HCT116 (cell line): ENCODE measurements around the gene FMO2. TPM values are rescaled to one million over a fixed set of nuclear protein-coding genes. Genes with fewer than 3 reads are reported as not detected.

Experiments used
- ATAC-seq: fragments of 200-7000 bp; cut with Tn5 transposase; 2 replicates; pipeline ENCODE4 v1.9.1; 2020; ENCODE audit warnings: mild to moderate bottlenecking, moderate library complexity
- BruUV-seq: library from RNA; stranded (reverse); fragments of 400-500 nt; replicated peaks from 2 replicates; lab custom pipeline; 2021; lab: Mats Ljungman, UMichigan
- CTCF ChIA-PET: fragments of 300-600 bp; sonication (Branson Sonifier 250); formaldehyde crosslinking; loops from one replicate; lab custom pipeline; 2021; ENCODE audit warnings: antibody characterized with exemption; lab: Charles Lee
- POLR2A ChIA-PET: fragments of 300-600, 350-600 bp; sonication (Branson Sonifier 250); formaldehyde crosslinking; loops from one replicate; lab custom pipeline; 2021; ENCODE audit warnings: antibody characterized with exemption; lab: Charles Lee
- RAD21 ChIA-PET, 2 experiments: fragments of 300-600 bp; sonication (Branson Sonifier 250); formaldehyde crosslinking; loops; one replicate each; lab custom pipeline; 2023; ENCODE audit warnings: low total read pairs in 2 of 2; ENCODE audit not compliant: uncharacterized antibody in 2 of 2, unreplicated experiment in 2 of 2, low non-redundant PET in 1 of 2; lab: Charles Lee
- DNase-seq: peaks from one replicate; pipeline ENCODE4 v3.0.0-alpha.2; 2010; ENCODE audit warnings: low read depth, low spot score
- H2AFZ ChIP-seq: fragments of 200-600 bp; shearing (Covaris generic), sonication (generic); 2 replicates; pipeline ENCODE4 v1.6.1; 2017; ENCODE audit warnings: low read depth, mixed run types, mixed read lengths, antibody characterized with exemption, low read length; ENCODE audit not compliant: poor library complexity, severe bottlenecking
- H3K27ac ChIP-seq: 2 replicates; pipeline ENCODE4 v1.5.1; 2012; ENCODE audit warnings: low read depth, low read length
- H3K27me3 ChIP-seq: fragments of 200-600 bp; sonication (generic); 2 replicates; pipeline ENCODE4 v1.6.1; 2016; ENCODE audit warnings: mixed run types, low read length, mixed read lengths; ENCODE audit not compliant: insufficient read depth
- H3K36me3 ChIP-seq, 2 experiments: fragments of 200-500 bp in 1 of 2; fragments of 200-600 bp in 1 of 2; sonication (Bioruptor generic) in 1 of 2; sonication (generic) in 1 of 2; 2 replicates each; pipeline versions ENCODE4 v1.5.1 to v1.6.1; 2014 to 2016; ENCODE audit warnings: low read length in 2 of 2, inconsistent platforms in 1 of 2, mixed read lengths in 1 of 2, mixed run types in 1 of 2; ENCODE audit not compliant: insufficient read depth in 2 of 2, control insufficient read depth in 1 of 2
- H3K4me1 ChIP-seq, 2 experiments: fragments of 200-600 bp in 1 of 2; sonication (generic) in 1 of 2; 2 replicates each; pipeline versions ENCODE4 v1.5.1 to v1.6.1; 2012 to 2017; ENCODE audit warnings: low read length in 2 of 2, inconsistent platforms in 1 of 2, mild to moderate bottlenecking in 1 of 2, mixed read lengths in 1 of 2, mixed run types in 1 of 2, moderate library complexity in 1 of 2; ENCODE audit not compliant: insufficient read depth in 2 of 2, control insufficient read depth in 1 of 2
- H3K4me2 ChIP-seq: fragments of 200-600 bp; sonication (generic); 2 replicates; pipeline ENCODE4 v1.6.1; 2017; ENCODE audit warnings: mixed run types, low read length, mixed read lengths
- H3K4me3 ChIP-seq, 2 experiments: fragments of 200-600 bp in 1 of 2; sonication (generic) in 1 of 2; replicated peaks in 1 of 2; 2 replicates each; pipeline ENCODE4 v1.5.1; 2011 to 2016; ENCODE audit warnings: low read length in 2 of 2, control low read depth in 1 of 2, low read depth in 1 of 2, mild to moderate bottlenecking in 1 of 2, mixed read lengths in 1 of 2, mixed run types in 1 of 2
- H3K79me2 ChIP-seq: fragments of 200-600 bp; sonication (generic); 2 replicates; pipeline ENCODE4 v1.6.1; 2017; ENCODE audit warnings: mild to moderate bottlenecking, mixed run types, low read length, moderate library complexity, mixed read lengths; ENCODE audit not compliant: insufficient read depth
- H3K9ac ChIP-seq: fragments of 200-600 bp; sonication (generic); 2 replicates; pipeline ENCODE4 v1.6.1; 2016; ENCODE audit warnings: low read length, mixed read lengths
- H3K9me2 ChIP-seq: fragments of 200-600 bp; sonication (generic), shearing (Covaris generic); 2 replicates; pipeline ENCODE4 v1.6.1; 2017; ENCODE audit warnings: mixed run types, mild to moderate bottlenecking, moderate library complexity; ENCODE audit not compliant: insufficient read depth
- H3K9me3 ChIP-seq, 2 experiments: fragments of 200-500 bp in 1 of 2; fragments of 200-600 bp in 1 of 2; sonication (Bioruptor generic) in 1 of 2; sonication (generic) in 1 of 2; 2 replicates each; pipeline ENCODE4 v1.6.1; 2014 to 2017; ENCODE audit warnings: low read length in 2 of 2, mixed read lengths in 2 of 2, inconsistent platforms in 1 of 2, low read depth in 1 of 2, mild to moderate bottlenecking in 1 of 2, mixed run types in 1 of 2, moderate library complexity in 1 of 2; ENCODE audit not compliant: control insufficient read depth in 1 of 2, insufficient read depth in 1 of 2
- H4K20me1 ChIP-seq: fragments of 200-600 bp; sonication (generic), shearing (Covaris generic); 2 replicates; pipeline ENCODE4 v1.6.1; 2017; ENCODE audit warnings: mixed run types, mild to moderate bottlenecking, moderate library complexity; ENCODE audit not compliant: insufficient read depth
- ELF1 ChIP-seq: IDR thresholded peaks from 2 replicates; pipeline ENCODE4 v1.6.1; 2012; ENCODE audit warnings: low read depth, borderline replicate concordance
- EZH2phosphoT487 ChIP-seq: fragments of 200-600 bp; IDR thresholded peaks from 2 replicates; pipeline ENCODE4 v1.6.1; 2018; ENCODE audit warnings: antibody characterized with exemption, borderline replicate concordance
- JUND ChIP-seq: IDR thresholded peaks from 2 replicates; pipeline ENCODE4 v1.6.1; 2012
- MAX ChIP-seq: IDR thresholded peaks from 2 replicates; pipeline ENCODE4 v1.6.1; 2012
- POLR2A ChIP-seq: IDR thresholded peaks from 2 replicates; pipeline ENCODE4 v1.7.0; 2011; ENCODE audit warnings: borderline replicate concordance; ENCODE audit not compliant: insufficient read depth, insufficient read length; ENCODE audit errors: extremely low read depth
- SIN3A ChIP-seq: IDR thresholded peaks from 2 replicates; pipeline ENCODE4 v1.6.1; 2012; ENCODE audit warnings: low read depth
- SP1 ChIP-seq: IDR thresholded peaks from 2 replicates; pipeline ENCODE4 v1.6.1; 2012; ENCODE audit warnings: low read depth
- TCF7L2 ChIP-seq: IDR thresholded peaks from 2 replicates; pipeline ENCODE4 v1.7.0; 2011; ENCODE audit warnings: borderline replicate concordance, inconsistent platforms; ENCODE audit not compliant: insufficient read depth, insufficient read length; ENCODE audit errors: extremely low read depth
- YY1 ChIP-seq: IDR thresholded peaks from 2 replicates; pipeline ENCODE4 v1.6.1; 2011; ENCODE audit warnings: low read length, low read depth, moderate library complexity, mild to moderate bottlenecking; ENCODE audit not compliant: insufficient replicate concordance; ENCODE audit errors: extremely low read depth
- ZNF274 ChIP-seq: fragments of 200-500 bp; sonication (Bioruptor generic); IDR thresholded peaks from 2 replicates; pipeline ENCODE4 v1.6.1; 2014; ENCODE audit warnings: mild to moderate bottlenecking, low read depth, low read length, inconsistent platforms
- intact Hi-C: fragments of 100-400 bp; cut with micrococcal nuclease; formaldehyde crosslinking; loops from 2 replicates; pipeline ENCODE4 v1.10.0; 2022
- total RNA-seq: library from RNA; stranded (reverse); gene quantifications from one replicate; pipeline ENCODE4 v1.2.1, GENCODE V29; 2021; ENCODE audit not compliant: unreplicated experiment
- TF ChIP-seq, protein P1 (sequence below): IDR thresholded peaks from 2 replicates; pipeline ENCODE4 v1.6.1; 2012; ENCODE audit warnings: low read depth

Gene FMO2
- total RNA-seq, 1 experiment from 2014 or later: 0.30 TPM

DNA sequence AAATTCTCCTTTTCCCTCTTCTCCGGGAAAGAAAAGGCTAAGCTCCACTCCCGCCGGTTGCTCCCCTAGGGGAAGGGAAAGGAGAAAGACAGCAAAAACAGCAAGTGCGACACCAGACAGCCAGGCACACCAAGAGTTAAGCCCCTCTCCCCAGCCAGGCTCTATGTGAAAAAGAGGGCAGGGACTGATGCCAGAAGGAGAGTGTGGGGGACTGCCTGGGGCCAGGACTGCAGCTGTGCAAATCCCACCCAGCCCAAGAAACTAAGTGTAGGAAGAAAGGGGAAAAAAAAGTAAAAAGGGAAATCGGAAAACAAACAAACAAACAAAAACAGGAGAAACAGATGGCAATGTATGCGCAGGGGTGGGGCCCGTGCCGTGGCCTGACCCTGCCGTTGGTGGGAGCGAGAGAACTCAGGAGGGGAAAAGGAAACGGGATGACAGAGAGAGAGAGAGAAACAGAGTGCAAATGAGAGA is 35.5 kb downstream of the FMO2 start:
- no peak for DNase-seq
- H3K4me1 ChIP-seq: no peaks in the 10 kb centered on the region
- TF ChIP-seq TCF7L2 (no peak), EZH2phosphoT487 (no peak), JUND (no peak)
- H2AFZ ChIP-seq: no peak overlapping the region
- BruUV-seq: no TSS peak
- no peak overlapping the region for H3K4me3 ChIP-seq
- no peaks in the 10 kb centered on the region for H3K79me2 ChIP-seq
- ChIA-PET POLR2A (no interaction called here), CTCF (no interaction called here), RAD21 (no interaction called here)
- no peaks in the 10 kb centered on the region for H3K9me3 ChIP-seq
- no peak overlapping the region for H3K9ac ChIP-seq
- no peak overlapping the region for H3K4me2 ChIP-seq
- no peak for ATAC-seq
- H4K20me1 ChIP-seq: no peaks in the 10 kb centered on the region
- no peaks in the 10 kb centered on the region for H3K36me3 ChIP-seq
- no peak overlapping the region for H3K27ac ChIP-seq
- intact Hi-C loops: loop anchor here (10.0 kb wide), 1 partner anchor 536 kb away; no protein-coding TSS in a partner anchor
- H3K27me3 ChIP-seq: no peaks in the 10 kb centered on the region
- H3K9me2 ChIP-seq: no peaks in the 10 kb centered on the region

- POLR2A ChIA-PET: no interaction called here
- H3K36me3 ChIP-seq: no peaks in the 10 kb centered on the region
- H3K4me2 ChIP-seq: no peak overlapping the region
- no peaks in the 10 kb centered on the region for H3K9me2 ChIP-seq
- H2AFZ ChIP-seq: no peak overlapping the region
- TF ChIP-seq YY1: no peak
- no peak for TF ChIP-seq ZNF274
- no peak for TF ChIP-seq ELF1
- TF ChIP-seq POLR2A: no peak
- no peak for TF ChIP-seq TCF7L2
- TF ChIP-seq, protein P1, sequence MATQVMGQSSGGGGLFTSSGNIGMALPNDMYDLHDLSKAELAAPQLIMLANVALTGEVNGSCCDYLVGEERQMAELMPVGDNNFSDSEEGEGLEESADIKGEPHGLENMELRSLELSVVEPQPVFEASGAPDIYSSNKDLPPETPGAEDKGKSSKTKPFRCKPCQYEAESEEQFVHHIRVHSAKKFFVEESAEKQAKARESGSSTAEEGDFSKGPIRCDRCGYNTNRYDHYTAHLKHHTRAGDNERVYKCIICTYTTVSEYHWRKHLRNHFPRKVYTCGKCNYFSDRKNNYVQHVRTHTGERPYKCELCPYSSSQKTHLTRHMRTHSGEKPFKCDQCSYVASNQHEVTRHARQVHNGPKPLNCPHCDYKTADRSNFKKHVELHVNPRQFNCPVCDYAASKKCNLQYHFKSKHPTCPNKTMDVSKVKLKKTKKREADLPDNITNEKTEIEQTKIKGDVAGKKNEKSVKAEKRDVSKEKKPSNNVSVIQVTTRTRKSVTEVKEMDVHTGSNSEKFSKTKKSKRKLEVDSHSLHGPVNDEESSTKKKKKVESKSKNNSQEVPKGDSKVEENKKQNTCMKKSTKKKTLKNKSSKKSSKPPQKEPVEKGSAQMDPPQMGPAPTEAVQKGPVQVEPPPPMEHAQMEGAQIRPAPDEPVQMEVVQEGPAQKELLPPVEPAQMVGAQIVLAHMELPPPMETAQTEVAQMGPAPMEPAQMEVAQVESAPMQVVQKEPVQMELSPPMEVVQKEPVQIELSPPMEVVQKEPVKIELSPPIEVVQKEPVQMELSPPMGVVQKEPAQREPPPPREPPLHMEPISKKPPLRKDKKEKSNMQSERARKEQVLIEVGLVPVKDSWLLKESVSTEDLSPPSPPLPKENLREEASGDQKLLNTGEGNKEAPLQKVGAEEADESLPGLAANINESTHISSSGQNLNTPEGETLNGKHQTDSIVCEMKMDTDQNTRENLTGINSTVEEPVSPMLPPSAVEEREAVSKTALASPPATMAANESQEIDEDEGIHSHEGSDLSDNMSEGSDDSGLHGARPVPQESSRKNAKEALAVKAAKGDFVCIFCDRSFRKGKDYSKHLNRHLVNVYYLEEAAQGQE: no peak
- TF ChIP-seq SIN3A: no peak
- no peak for TF ChIP-seq MAX
- TF ChIP-seq SP1: no peak
- no peak overlapping the region for H3K9ac ChIP-seq
- no peak overlapping the region for H3K4me3 ChIP-seq
- RAD21 ChIA-PET: no interaction called here
- no TSS peak for BruUV-seq
- H3K4me1 ChIP-seq: no peaks in the 10 kb centered on the region
- no peak for DNase-seq
- no peaks in the 10 kb centered on the region for H4K20me1 ChIP-seq
- CTCF ChIA-PET: interaction anchor here (0.9 kb wide), 1 partner anchor 255 kb away, joined by 4 read pairs; no protein-coding TSS in a partner anchor
- H3K27me3 ChIP-seq: no peaks in the 10 kb centered on the region
- no peak for ATAC-seq
- intact Hi-C loops: loop anchor here (10.0 kb wide), 1 partner anchor 537 kb away; no protein-coding TSS in a partner anchor
- H3K9me3 ChIP-seq: no peaks in the 10 kb centered on the region
- H3K27ac ChIP-seq: no peak overlapping the region
- H3K79me2 ChIP-seq: no peaks in the 10 kb centered on the region
Measured at GRCh38 chr1:171221665-171222591, 36.8 kb downstream of the FMO2 start.
